ENCODE measurements around the gene AACS. TPM values are rescaled to one million over a fixed set of nuclear protein-coding genes. Genes with fewer than 3 reads are reported as not detected.
"Not testable (repeated sequence)": the region's sequence is repeated elsewhere in the genome, so short reads cannot be mapped to it uniquely, and the experiment has no call there.

The AACS gene
- polyA plus RNA-seq, 3 donors = 4.7 to 7.9 (median 5.1) TPM

DNA sequence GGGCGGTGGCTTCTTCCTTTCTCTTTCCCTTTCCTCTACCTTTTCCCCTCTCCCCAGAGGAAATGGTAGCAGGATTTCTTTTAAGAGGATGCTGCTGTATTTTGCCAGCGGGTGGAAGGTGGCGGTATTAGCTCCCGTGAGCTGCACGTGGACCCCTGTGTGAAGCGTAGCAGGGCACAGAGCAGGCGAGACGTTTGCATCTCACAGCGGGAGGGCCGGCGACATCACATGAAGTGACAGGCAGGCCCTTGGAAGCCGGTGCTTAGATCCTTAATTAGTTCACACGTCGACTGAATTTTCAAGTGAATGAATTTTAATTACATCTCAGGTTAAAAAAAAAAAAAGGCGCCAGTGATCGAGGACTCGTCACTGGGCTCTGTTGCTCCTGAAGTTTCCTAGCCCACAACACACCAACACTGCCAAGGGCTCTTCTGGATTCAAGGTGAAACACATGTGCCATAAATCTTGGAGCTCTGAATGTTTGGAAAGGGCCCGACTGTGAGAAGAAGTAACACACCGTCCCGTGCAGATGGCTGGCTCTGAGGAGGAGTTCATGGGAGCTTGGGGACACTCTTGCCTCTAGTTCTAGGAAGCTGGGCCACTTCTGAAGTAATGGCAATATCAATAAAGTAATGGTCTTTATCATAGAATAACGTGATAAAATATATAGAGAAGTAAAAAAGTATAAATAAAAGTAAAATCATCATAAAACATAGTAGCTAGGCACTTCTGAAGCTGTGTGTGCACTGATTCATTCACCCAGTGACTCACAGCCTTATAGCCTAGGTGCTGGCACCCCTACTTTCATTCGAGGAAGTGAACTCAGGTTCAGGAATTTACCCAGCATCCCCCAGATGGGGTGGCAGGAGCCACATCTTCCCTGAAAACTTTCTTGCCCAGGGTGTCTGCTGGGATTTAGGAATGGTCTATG, 75.3 kb downstream of the AACS start:
- H3K27ac Mint-ChIP-seq = peak overlapping the region in 1 of 7 donors; percentile 18
- DNase-seq = peak in 1 of 3 donors; percentile 18

GRCh38 chr12:125141210-125141573, 76.0 kb downstream of the AACS start:
- H3K36me3 Mint-ChIP-seq; H3K27ac Mint-ChIP-seq; H4K20me1 ChIP-seq (ENCODE audit: insufficient read depth, low read length); H3K4me2 ChIP-seq (replicated peaks; ENCODE audit: extremely low read depth, low read length, poor library complexity, severe bottlenecking); intact Hi-C loops (cut with micrococcal nuclease); H3K27me3 Mint-ChIP-seq (ENCODE audit: low read depth in 3 of 3); H3K4me3 Mint-ChIP-seq; H3K79me2 ChIP-seq (ENCODE audit: insufficient read depth, low read length); H3K9me3 Mint-ChIP-seq; H2AFZ ChIP-seq (ENCODE audit: insufficient read depth, low read depth, low read length, poor library complexity, severe bottlenecking); H3K9ac ChIP-seq (ENCODE audit: insufficient read depth, low read length, poor library complexity, severe bottlenecking); H3K36me3 ChIP-seq (replicated peaks in 1 of 2; ENCODE audit: control insufficient read depth in 1 of 2, insufficient read depth in 2 of 2, low read length in 2 of 2); H3K27ac ChIP-seq (ENCODE audit: low read depth in 1 of 2, low read length in 2 of 2); H3K4me3 ChIP-seq (replicated peaks in 1 of 3; ENCODE audit: low read depth in 2 of 3, low read length in 3 of 3); H3K4me1 ChIP-seq (ENCODE audit: control insufficient read depth in 1 of 2, insufficient read depth in 2 of 2, low read length in 2 of 2); H3K4me1 Mint-ChIP-seq; H3K27me3 ChIP-seq (ENCODE audit: control insufficient read depth in 2 of 2, insufficient read depth in 2 of 2, low read length in 2 of 2); H3K9me3 ChIP-seq (replicated peaks in 1 of 2; ENCODE audit: control insufficient read depth in 1 of 2, insufficient read depth in 1 of 2, low read length in 2 of 2); DNase-seq: not testable (repeated sequence)
- WGBS (ENCODE audit: insufficient coverage) = 95% methylated on average over 4 of the region's 11 CpGs

More for the DNA sequence above, 75.3 kb downstream of the AACS start:
- no peaks in the 10 kb centered on the region for H3K79me2 ChIP-seq (ENCODE audit: insufficient read depth, low read length)
- H4K20me1 ChIP-seq (ENCODE audit: insufficient read depth, low read length) = no peaks in the 10 kb centered on the region
- intact Hi-C loops (cut with micrococcal nuclease) = no loop called here
- H3K9me3 ChIP-seq (replicated peaks in 1 of 2; ENCODE audit: control insufficient read depth in 1 of 2, insufficient read depth in 1 of 2, low read length in 2 of 2) = no peaks in the 10 kb centered on the region
- 95% methylated on average over 10 of the region's 22 CpGs for WGBS (ENCODE audit: insufficient coverage)
- H3K4me2 ChIP-seq (replicated peaks; ENCODE audit: extremely low read depth, low read length, poor library complexity, severe bottlenecking) = no peak overlapping the region
- H3K36me3 Mint-ChIP-seq = peaks cover 0 to 9% of the 10 kb centered on the region in 2 donors
- no peak overlapping the region for H3K27ac ChIP-seq (ENCODE audit: low read depth in 1 of 2, low read length in 2 of 2)
- H3K9me3 Mint-ChIP-seq = peaks cover 0 to 3% (median 0%) of the 10 kb centered on the region in 7 donors
- H2AFZ ChIP-seq (ENCODE audit: insufficient read depth, low read depth, low read length, poor library complexity, severe bottlenecking) = no peak overlapping the region
- H3K4me1 Mint-ChIP-seq = peaks cover 3% of the 10 kb centered on the region
- no peak overlapping the region for H3K4me3 ChIP-seq (replicated peaks in 1 of 3; ENCODE audit: low read depth in 2 of 3, low read length in 3 of 3)
- no peak overlapping the region for H3K4me3 Mint-ChIP-seq
- no peaks in the 10 kb centered on the region for H3K27me3 ChIP-seq (ENCODE audit: control insufficient read depth in 2 of 2, insufficient read depth in 2 of 2, low read length in 2 of 2)
- H3K36me3 ChIP-seq (replicated peaks in 1 of 2; ENCODE audit: control insufficient read depth in 1 of 2, insufficient read depth in 2 of 2, low read length in 2 of 2) = no peaks in the 10 kb centered on the region
- no peaks in the 10 kb centered on the region for H3K4me1 ChIP-seq (ENCODE audit: control insufficient read depth in 1 of 2, insufficient read depth in 2 of 2, low read length in 2 of 2)
- no peak overlapping the region for H3K9ac ChIP-seq (ENCODE audit: insufficient read depth, low read length, poor library complexity, severe bottlenecking)
- peaks cover 0 to 4% (median 2%) of the 10 kb centered on the region in 3 donors for H3K27me3 Mint-ChIP-seq (ENCODE audit: low read depth in 3 of 3)
- TF ChIP-seq, protein P1, sequence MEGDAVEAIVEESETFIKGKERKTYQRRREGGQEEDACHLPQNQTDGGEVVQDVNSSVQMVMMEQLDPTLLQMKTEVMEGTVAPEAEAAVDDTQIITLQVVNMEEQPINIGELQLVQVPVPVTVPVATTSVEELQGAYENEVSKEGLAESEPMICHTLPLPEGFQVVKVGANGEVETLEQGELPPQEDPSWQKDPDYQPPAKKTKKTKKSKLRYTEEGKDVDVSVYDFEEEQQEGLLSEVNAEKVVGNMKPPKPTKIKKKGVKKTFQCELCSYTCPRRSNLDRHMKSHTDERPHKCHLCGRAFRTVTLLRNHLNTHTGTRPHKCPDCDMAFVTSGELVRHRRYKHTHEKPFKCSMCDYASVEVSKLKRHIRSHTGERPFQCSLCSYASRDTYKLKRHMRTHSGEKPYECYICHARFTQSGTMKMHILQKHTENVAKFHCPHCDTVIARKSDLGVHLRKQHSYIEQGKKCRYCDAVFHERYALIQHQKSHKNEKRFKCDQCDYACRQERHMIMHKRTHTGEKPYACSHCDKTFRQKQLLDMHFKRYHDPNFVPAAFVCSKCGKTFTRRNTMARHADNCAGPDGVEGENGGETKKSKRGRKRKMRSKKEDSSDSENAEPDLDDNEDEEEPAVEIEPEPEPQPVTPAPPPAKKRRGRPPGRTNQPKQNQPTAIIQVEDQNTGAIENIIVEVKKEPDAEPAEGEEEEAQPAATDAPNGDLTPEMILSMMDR (IDR thresholded peaks at IDR 0.05) = no peak
